NOMO-1 treated with dmso at 0.1 percent for 144 hours (cell line): ENCODE data around the gene FMO5.
A peak's percentile ranks its signal among the peaks of the same experiment; 100 is the strongest.
"Not testable (repeated sequence)": the region's sequence is repeated elsewhere in the genome, so short reads cannot be mapped to it uniquely, and the experiment has no call there.

Source experiments
- DNase-seq: peaks from one replicate; lab custom pipeline; 2025; ENCODE audit not compliant: unreplicated experiment; lab: John Stamatoyannopoulos, UW

FMO5 gene

GRCh38 chr1:147208619-147209018 is 16.5 kb downstream of the FMO5 start:
- no peak for DNase-seq

DNA sequence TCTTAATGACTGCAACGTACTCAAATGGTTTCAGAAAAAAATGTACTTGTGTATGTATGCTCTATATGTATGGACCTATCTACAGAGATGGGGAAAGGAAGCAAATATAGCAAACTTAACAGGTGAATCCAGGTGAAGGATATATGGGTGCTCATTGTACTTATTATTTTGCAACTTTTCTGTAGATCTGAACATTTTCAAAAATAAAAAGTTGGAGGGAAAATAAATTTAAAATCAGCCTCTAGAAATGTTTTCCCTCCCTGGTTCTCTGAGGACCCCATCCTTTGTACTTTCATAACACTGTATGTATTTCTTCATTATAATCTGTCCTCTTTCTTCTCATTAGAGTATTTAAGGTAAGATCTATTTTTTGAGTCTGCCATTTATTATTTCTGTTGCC is 17.9 kb downstream of the FMO5 start:
- no peak for DNase-seq

- peak; percentile 44 for DNase-seq
These were observed 21.1 kb downstream of the FMO5 start for GRCh38 chr1:147204080-147204479.

GRCh38 chr1:147202576-147202975 is 22.6 kb downstream of the FMO5 start:
- DNase-seq, result no peak

DNA sequence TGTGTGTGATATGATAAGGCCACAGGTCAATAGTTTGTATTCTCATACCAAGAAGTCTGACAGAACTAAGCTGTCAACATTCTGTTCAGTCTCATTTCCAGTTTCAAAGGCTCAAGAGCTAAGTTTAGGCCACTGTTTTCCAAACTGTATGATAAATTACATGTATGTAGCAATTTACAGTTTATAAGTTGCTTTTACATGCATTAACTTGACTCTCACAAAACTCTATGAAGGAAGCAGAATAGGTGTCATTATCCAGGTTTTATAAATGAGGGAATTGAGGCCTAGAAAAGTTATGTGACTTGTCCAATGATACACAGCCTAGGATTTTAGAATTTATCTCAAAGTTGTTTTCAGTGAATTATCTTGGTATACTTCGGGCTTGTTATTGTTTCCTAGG is 23.4 kb downstream of the FMO5 start:
- DNase-seq, result no peak

DNA sequence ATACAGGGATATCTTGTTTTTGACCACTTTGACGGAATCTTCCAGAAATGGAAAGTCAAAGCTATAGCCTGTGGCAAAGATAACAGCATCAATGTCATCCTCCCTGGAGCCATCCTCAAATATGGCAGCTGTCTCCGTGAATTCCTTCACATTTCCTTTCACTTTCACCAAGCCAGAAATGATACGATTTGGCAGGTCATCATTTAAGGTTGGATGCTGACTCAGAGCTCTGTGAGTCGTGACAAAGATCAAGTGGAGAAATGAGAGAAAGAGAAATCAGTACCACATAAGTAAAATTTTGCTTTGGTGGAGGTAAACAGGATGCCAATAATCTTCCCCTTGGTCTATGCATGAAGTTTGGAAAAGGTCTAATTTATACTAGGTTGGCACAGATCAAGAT is 23.9 kb downstream of the FMO5 start:
- no peak for DNase-seq

- not testable (repeated sequence) for DNase-seq
These were observed 27.8 kb downstream of the FMO5 start for GRCh38 chr1:147197324-147197723.

GRCh38 chr1:147189514-147189913 is 35.6 kb downstream of the FMO5 start:
- DNase-seq, result no peak

- no peak for DNase-seq
These were observed 39.7 kb downstream of the FMO5 start for GRCh38 chr1:147185432-147185831.

DNA sequence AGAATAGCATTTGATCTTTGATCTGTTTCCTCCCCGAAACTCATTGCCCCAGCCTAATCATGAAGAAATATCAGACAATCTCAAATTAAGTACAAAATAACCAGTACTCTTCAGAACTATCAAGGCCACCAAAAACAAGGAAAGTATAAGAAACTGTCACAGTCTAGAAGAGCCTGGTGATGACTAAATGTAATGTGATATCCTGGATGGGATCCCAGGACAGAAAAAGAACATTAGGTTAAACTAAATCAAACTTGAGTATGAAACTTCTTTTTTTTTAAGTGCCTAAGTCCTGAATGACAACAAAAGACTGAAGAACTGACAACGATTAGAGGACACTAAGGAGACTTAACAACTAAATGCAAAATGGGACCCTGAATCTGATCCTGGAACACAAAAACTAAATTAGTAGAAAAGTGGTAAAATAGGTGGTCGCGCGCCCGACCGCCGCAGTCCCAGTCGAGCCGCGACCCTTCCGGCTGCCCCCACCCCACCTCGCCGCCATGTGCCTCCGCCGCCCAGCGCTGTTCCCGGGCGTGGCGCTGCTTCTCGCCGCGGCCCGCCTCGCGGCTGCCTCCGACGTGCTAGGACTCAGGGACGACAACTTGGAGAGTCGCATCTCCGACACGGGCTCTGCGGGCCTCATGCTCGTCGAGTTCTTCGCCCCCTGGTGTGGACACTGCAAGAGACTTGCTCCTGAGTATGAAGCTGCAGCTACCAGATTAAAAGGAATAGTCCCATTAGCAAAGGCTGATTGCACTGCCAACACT is 47.3 kb downstream of the FMO5 start:
- no peak for DNase-seq

GRCh38 chr1:147172168-147173016 is 52.7 kb downstream of the FMO5 start, which contains the start of gene PRKAB2:
Gene PRKAB2, minus strand, starts transcription at chr1:147172470. Its CDS starts 326 bp downstream, at chr1:147172144.
- peak; percentile 90 for DNase-seq

- no peak for DNase-seq
These were observed 53.6 kb downstream of the FMO5 start for GRCh38 chr1:147171399-147172167.

- no peak for DNase-seq
These were observed 55.1 kb downstream of the FMO5 start for GRCh38 chr1:147169840-147170674.

GRCh38 chr1:147169171-147169570 is 56.0 kb downstream of the FMO5 start:
- DNase-seq, result no peak

DNA sequence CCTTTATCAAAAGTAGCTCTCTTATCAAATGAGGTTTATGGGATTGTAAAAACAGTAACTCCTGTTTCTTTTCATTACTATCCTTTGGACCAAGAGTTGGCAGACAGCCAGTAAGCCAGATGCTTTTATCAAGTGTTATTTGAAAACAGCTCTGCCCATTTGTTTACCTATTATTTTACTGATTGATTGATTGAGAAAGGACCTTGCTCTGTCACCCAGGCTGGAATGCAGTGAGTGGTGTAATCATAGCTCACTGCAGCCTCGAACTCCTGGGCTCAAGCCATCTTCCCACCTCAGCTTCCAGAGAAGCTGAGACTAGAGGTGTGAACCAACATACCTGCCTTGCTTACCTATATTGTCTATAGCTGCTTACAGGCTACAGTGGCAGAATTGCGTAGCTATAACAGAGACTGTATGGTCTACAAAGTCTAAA is 56.5 kb downstream of the FMO5 start:
- no peak for DNase-seq

DNA sequence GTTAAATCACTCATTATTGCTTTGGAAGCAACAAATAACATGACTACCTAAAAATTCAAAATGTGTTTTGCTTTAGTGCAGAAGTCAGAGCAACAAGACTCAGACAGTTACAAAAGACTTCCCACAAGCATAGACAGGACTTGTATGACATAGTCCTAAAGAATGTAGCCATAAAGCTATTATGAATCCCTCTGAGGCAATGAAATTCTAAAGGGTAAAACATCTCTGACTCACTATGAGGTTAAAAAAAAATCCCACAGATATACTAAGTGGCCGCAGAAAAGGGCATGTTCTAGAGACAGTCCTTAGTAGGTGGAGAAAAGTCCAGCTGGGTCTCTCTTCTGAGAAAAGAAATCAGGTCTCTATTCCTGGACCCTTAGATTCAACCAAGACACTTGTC is 57.8 kb downstream of the FMO5 start:
- no peak for DNase-seq

DNA sequence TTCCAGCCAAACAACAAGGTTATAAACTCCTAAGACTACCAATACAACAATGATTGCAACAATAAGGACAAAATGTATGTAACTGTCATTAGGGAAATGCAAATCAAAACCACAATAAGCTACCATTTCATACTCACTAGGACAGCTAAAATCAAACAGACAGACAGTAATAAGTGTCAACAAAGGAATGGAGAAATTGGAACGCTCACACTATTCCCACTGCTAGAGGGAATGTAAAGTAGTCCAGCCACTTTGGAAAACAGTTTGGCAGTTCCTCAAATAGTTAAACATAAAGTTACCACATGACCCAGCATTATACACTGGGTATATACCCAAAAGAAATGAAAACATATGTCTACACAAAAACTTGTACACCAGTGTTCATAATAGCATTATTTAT is 62.1 kb downstream of the FMO5 start:
- DNase-seq, result no peak

DNA sequence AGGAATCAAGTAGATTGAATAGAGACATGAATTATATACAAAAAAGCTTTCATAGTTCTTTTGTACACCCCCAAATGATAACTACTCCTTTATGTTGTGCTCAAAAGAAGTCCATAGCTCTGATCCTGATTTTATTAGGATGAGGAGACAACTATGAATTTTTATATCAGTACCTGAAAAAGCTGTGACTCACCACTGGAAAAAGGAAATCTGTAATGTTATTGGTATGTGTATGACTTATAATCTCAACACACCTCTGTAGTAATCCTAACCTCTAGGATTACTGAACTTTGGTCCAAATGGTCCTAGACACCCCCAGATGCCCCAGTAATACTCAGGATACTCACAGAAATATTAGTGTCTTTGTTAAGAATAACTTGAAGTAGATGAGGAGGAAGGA is 63.0 kb downstream of the FMO5 start:
- no peak for DNase-seq

GRCh38 chr1:147157116-147157515 is 68.0 kb downstream of the FMO5 start:
- DNase-seq, result not testable (repeated sequence)

GRCh38 chr1:147156642-147157041 is 68.5 kb downstream of the FMO5 start:
- no peak for DNase-seq
